HUES64 (cell line): ENCODE measurements around the gene SLC39A1. TPM values are rescaled to one million over a fixed set of nuclear protein-coding genes. Genes with fewer than 3 reads are reported as not detected.
"Not testable (repeated sequence)": the region's sequence is repeated elsewhere in the genome, so short reads cannot be mapped to it uniquely, and the experiment has no call there.

Experiments used
- H3K27ac ChIP-seq: 2 replicates; pipeline ENCODE4 v1.7.0; 2013; ENCODE audit warnings: low read depth, low read length, inconsistent platforms
- H3K27me3 ChIP-seq: 2 replicates; pipeline ENCODE4 v1.6.1; 2013; ENCODE audit warnings: mild to moderate bottlenecking, low read length; ENCODE audit not compliant: insufficient read depth
- H3K36me3 ChIP-seq: 2 replicates; pipeline ENCODE4 v1.6.1; 2013; ENCODE audit warnings: mild to moderate bottlenecking, low read length; ENCODE audit not compliant: insufficient read depth
- H3K4me1 ChIP-seq: 2 replicates; pipeline ENCODE4 v1.6.1; 2013; ENCODE audit warnings: mild to moderate bottlenecking, low read length, moderate library complexity; ENCODE audit not compliant: insufficient read depth
- H3K4me3 ChIP-seq: 2 replicates; pipeline ENCODE4 v1.5.1; 2013; ENCODE audit warnings: mild to moderate bottlenecking, low read length, moderate library complexity
- H3K9ac ChIP-seq: 2 replicates; pipeline ENCODE4 v1.6.1; 2013; ENCODE audit warnings: mild to moderate bottlenecking, low read depth, low read length
- H3K9me3 ChIP-seq: 2 replicates; pipeline ENCODE4 v1.6.1; 2013; ENCODE audit warnings: low read depth, low read length; ENCODE audit not compliant: insufficient read depth
- WGBS: fragments of 150-250, 120-280 bp; methylation state at CpG from one replicate; pipeline ENCODE4 v1.1.7; 2013; ENCODE audit warnings: missing lambda C conversion rate; 5-methylcytosine and 5-hydroxymethylcytosine counted together
- polyA plus RNA-seq, 2 experiments: library from polyadenylated mRNA; stranded (reverse); fragments of 50-300 nt; gene quantifications; one replicate each; pipeline ENCODE4 v1.2.3, GENCODE V29; 2013

SLC39A1 gene
- 148 TPM for polyA plus RNA-seq (2013, experiment 1 of 2)
- polyA plus RNA-seq (2013, experiment 2 of 2), result 147 TPM

- peaks cover 9% of the 10 kb centered on the region for H3K4me1 ChIP-seq
Measured at GRCh38 chr1:153963030-153963849, at the start of gene SLC39A1. TSS of gene SLC39A1 (minus strand) at chr1:153963537. CDS start at chr1:153962715, 822 bp downstream.

GRCh38 chr1:154012543-154012942 is 49.2 kb upstream of the SLC39A1 start:
- H3K4me3 ChIP-seq, H3K4me1 ChIP-seq, H3K27ac ChIP-seq, H3K36me3 ChIP-seq, H3K9ac ChIP-seq, H3K9me3 ChIP-seq, H3K27me3 ChIP-seq: not testable (repeated sequence)
- WGBS, result 96% methylated on average over 14 of the region's 14 CpGs

More at GRCh38 chr1:153963030-153963849, at the start of gene SLC39A1:
- peaks cover 27% of the 10 kb centered on the region for H3K36me3 ChIP-seq
- H3K4me3 ChIP-seq, result peak within 1 kb of the TSS; percentile 94
- peak within 1 kb of the TSS; percentile 93 for H3K9ac ChIP-seq
- 1% methylated on average over 54 of the region's 54 CpGs for WGBS
- H3K27me3 ChIP-seq, result no peaks in the 10 kb centered on the region
- H3K9me3 ChIP-seq, result no peaks in the 10 kb centered on the region
- peak within 1 kb of the TSS; percentile 100 for H3K27ac ChIP-seq

- no peak overlapping the region for H3K9ac ChIP-seq
- WGBS, result 88% methylated on average over 1 of the region's 1 CpG
- no peaks in the 10 kb centered on the region for H3K4me1 ChIP-seq
Measured at GRCh38 chr1:154012129-154012528, 48.8 kb upstream of the SLC39A1 start.

GRCh38 chr1:154006136-154006535 is 42.8 kb upstream of the SLC39A1 start:
- WGBS, result 100% methylated on average over 3 of the region's 3 CpGs

More at GRCh38 chr1:154012129-154012528, 48.8 kb upstream of the SLC39A1 start:
- H3K27me3 ChIP-seq, result no peaks in the 10 kb centered on the region
- H3K4me3 ChIP-seq, result no peak overlapping the region
- no peaks in the 10 kb centered on the region for H3K9me3 ChIP-seq
- H3K36me3 ChIP-seq, result no peaks in the 10 kb centered on the region
- H3K27ac ChIP-seq, result no peak overlapping the region

GRCh38 chr1:154000420-154000819 is 37.1 kb upstream of the SLC39A1 start:
- Histone ChIP-seq H3K27ac (no peak overlapping the region), H3K36me3 (peaks cover 5% of the 10 kb centered on the region)
- WGBS, result 91% methylated on average over 4 of the region's 4 CpGs

More at GRCh38 chr1:154006136-154006535, 42.8 kb upstream of the SLC39A1 start:
- Histone ChIP-seq H3K4me3 (no peak overlapping the region), H3K9me3 (no peaks in the 10 kb centered on the region), H3K27me3 (no peaks in the 10 kb centered on the region), H3K4me1 (no peaks in the 10 kb centered on the region), H3K36me3 (no peaks in the 10 kb centered on the region), H3K9ac (no peak overlapping the region), H3K27ac (no peak overlapping the region)

GRCh38 chr1:153996882-153997281 is 33.5 kb upstream of the SLC39A1 start:
- H3K9ac ChIP-seq, H3K9me3 ChIP-seq, H3K4me3 ChIP-seq, H3K27me3 ChIP-seq, H3K4me1 ChIP-seq, H3K27ac ChIP-seq: not testable (repeated sequence)
- WGBS, result 94% methylated on average over 8 of the region's 10 CpGs
- H3K36me3 ChIP-seq, result peaks cover 38% of the 10 kb centered on the region

More at GRCh38 chr1:154000420-154000819, 37.1 kb upstream of the SLC39A1 start:
- H3K27me3 ChIP-seq, result no peaks in the 10 kb centered on the region
- H3K9me3 ChIP-seq, result no peaks in the 10 kb centered on the region
- no peak overlapping the region for H3K4me3 ChIP-seq
- no peak overlapping the region for H3K9ac ChIP-seq
- no peaks in the 10 kb centered on the region for H3K4me1 ChIP-seq

GRCh38 chr1:153995640-153996039 is 32.3 kb upstream of the SLC39A1 start:
- 95% methylated on average over 11 of the region's 11 CpGs for WGBS
- no peak overlapping the region for H3K27ac ChIP-seq
- H3K4me3 ChIP-seq, result no peak overlapping the region
- H3K36me3 ChIP-seq, result peaks cover 47% of the 10 kb centered on the region
- H3K27me3 ChIP-seq, result no peaks in the 10 kb centered on the region
- no peak overlapping the region for H3K9ac ChIP-seq
- H3K9me3 ChIP-seq, result no peaks in the 10 kb centered on the region
- H3K4me1 ChIP-seq, result 0 out of 2 replicates have a peak, but pooled peaks cover 4% of the 10 kb centered on the region

- 0 out of 2 replicates have a peak, but pooled peaks cover 4% of the 10 kb centered on the region for H3K4me1 ChIP-seq
- WGBS, result 97% methylated on average over 2 of the region's 3 CpGs
- H3K9me3 ChIP-seq, result no peaks in the 10 kb centered on the region
- no peak overlapping the region for H3K4me3 ChIP-seq
- peaks cover 47% of the 10 kb centered on the region for H3K36me3 ChIP-seq
- H3K9ac ChIP-seq, result no peak overlapping the region
- H3K27ac ChIP-seq, result no peak overlapping the region
- no peaks in the 10 kb centered on the region for H3K27me3 ChIP-seq
Measured at GRCh38 chr1:153995202-153995601, 31.9 kb upstream of the SLC39A1 start.

- H3K4me1 ChIP-seq, result peaks cover 6% of the 10 kb centered on the region; the same call in 1 of the 2 replicates
- peak overlapping the region; percentile 95 for H3K27ac ChIP-seq
- WGBS, result 95% methylated on average over 2 of the region's 2 CpGs
- H3K4me3 ChIP-seq, result peak overlapping the region; percentile 91
- H3K9me3 ChIP-seq, result no peaks in the 10 kb centered on the region
- no peaks in the 10 kb centered on the region for H3K27me3 ChIP-seq
- H3K9ac ChIP-seq, result peak overlapping the region; percentile 99
- peaks cover 47% of the 10 kb centered on the region for H3K36me3 ChIP-seq
Measured at GRCh38 chr1:153991806-153992205, 28.5 kb upstream of the SLC39A1 start.

- 23% methylated on average over 7 of the region's 9 CpGs for WGBS
- Histone ChIP-seq H3K36me3 (peaks cover 47% of the 10 kb centered on the region), H3K9me3 (no peaks in the 10 kb centered on the region), H3K4me1 (peaks cover 6% of the 10 kb centered on the region; the same call in 1 of the 2 replicates), H3K4me3 (peak overlapping the region; percentile 91), H3K9ac (peak overlapping the region; percentile 99), H3K27ac (peak overlapping the region; percentile 95), H3K27me3 (no peaks in the 10 kb centered on the region)
Measured at GRCh38 chr1:153991151-153991630, 27.9 kb upstream of the SLC39A1 start.

- WGBS, result under 1% methylated on average over 36 of the region's 36 CpGs
- Histone ChIP-seq H3K36me3 (peaks cover 44% of the 10 kb centered on the region), H3K27ac (peak within 1 kb of the TSS; percentile 95), H3K4me1 (peaks cover 6% of the 10 kb centered on the region; the same call in 1 of the 2 replicates), H3K4me3 (peak within 1 kb of the TSS; percentile 91), H3K9me3 (no peaks in the 10 kb centered on the region), H3K27me3 (no peaks in the 10 kb centered on the region), H3K9ac (peak within 1 kb of the TSS; percentile 99)
Measured at GRCh38 chr1:153990468-153991150, 27.3 kb upstream of the SLC39A1 start, which contains the start of gene RPS27. TSS of gene RPS27 (plus strand) at chr1:153990762. CDS start at chr1:153990797, 35 bp downstream.
